IMR-90 (cell line): ENCODE data around the gene SEZ6L. TPM values are rescaled to one million over a fixed set of nuclear protein-coding genes. Genes with fewer than 3 reads are reported as not detected.

Experiments used
- ATAC-seq: fragments of 200-7000 bp; cut with Tn5 transposase; 2 replicates; pipeline ENCODE4 v1.9.1; 2020; ENCODE audit warnings: low read depth, mild to moderate bottlenecking, moderate library complexity
- BruUV-seq: library from RNA; stranded (reverse); fragments of 400-500 nt; replicated peaks from 2 replicates; lab custom pipeline; 2021; lab: Mats Ljungman, UMichigan
- CTCF ChIA-PET: fragments of 300-600 bp; formaldehyde crosslinking; extraction: SDS; loops from one replicate; lab custom pipeline; 2021; ENCODE audit warnings: antibody characterized with exemption; lab: Yijun Ruan, JAX
- POLR2A ChIA-PET: fragments of 300-600 bp; sonication (Branson Sonifier 250); formaldehyde crosslinking; loops from one replicate; lab custom pipeline; 2022; ENCODE audit warnings: antibody characterized with exemption; ENCODE audit not compliant: unreplicated experiment; lab: Charles Lee
- DNase-seq: peaks from one replicate; pipeline ENCODE4 v3.0.0; 2013
- H2AFZ ChIP-seq: replicated peaks from 2 replicates; pipeline ENCODE3; 2013; ENCODE audit warnings: low read length, mild to moderate bottlenecking; ENCODE audit not compliant: poor library complexity
- H2AK5ac ChIP-seq: 2 replicates; pipeline ENCODE4 v1.6.1; 2013; ENCODE audit warnings: low read depth, low read length, inconsistent platforms
- H2AK9ac ChIP-seq: replicated peaks from 2 replicates; pipeline ENCODE3; 2013; ENCODE audit warnings: mild to moderate bottlenecking, low read depth, low read length, moderate library complexity; ENCODE audit not compliant: poor library complexity
- H2BK120ac ChIP-seq: 2 replicates; pipeline ENCODE4 v1.6.1; 2013; ENCODE audit warnings: low read depth, low read length, inconsistent platforms
- H2BK15ac ChIP-seq: 3 replicates; pipeline ENCODE4 v1.6.1; 2013; ENCODE audit warnings: low read depth, low read length, inconsistent platforms
- H2BK20ac ChIP-seq: 2 replicates; pipeline ENCODE4 v1.6.1; 2013; ENCODE audit warnings: low read depth, mild to moderate bottlenecking, inconsistent platforms, low read length, moderate library complexity
- H2BK5ac ChIP-seq: 2 replicates; pipeline ENCODE4 v1.6.1; 2013; ENCODE audit warnings: mild to moderate bottlenecking, low read depth, low read length, inconsistent platforms; ENCODE audit not compliant: poor library complexity, severe bottlenecking
- H3K14ac ChIP-seq: replicated peaks from 2 replicates; pipeline ENCODE4 v1.6.1; 2013; ENCODE audit warnings: low read depth, low read length, inconsistent platforms
- H3K18ac ChIP-seq: 2 replicates; pipeline ENCODE4 v1.6.1; 2013; ENCODE audit warnings: low read depth, low read length, control low read depth
- H3K23ac ChIP-seq: 2 replicates; pipeline ENCODE4 v1.6.1; 2013; ENCODE audit warnings: low read depth, low read length, inconsistent platforms
- H3K27ac ChIP-seq: 2 replicates; pipeline ENCODE4 v1.5.1; 2013; ENCODE audit warnings: mild to moderate bottlenecking, control low read depth, low read length; ENCODE audit not compliant: insufficient read depth
- H3K27me3 ChIP-seq: 2 replicates; pipeline ENCODE4 v1.6.1; 2013; ENCODE audit warnings: low read length; ENCODE audit not compliant: control insufficient read depth, insufficient read depth
- H3K36me3 ChIP-seq: 2 replicates; pipeline ENCODE4 v1.6.1; 2013; ENCODE audit warnings: low read length, mixed read lengths; ENCODE audit not compliant: control insufficient read depth, insufficient read depth
- H3K4ac ChIP-seq: 2 replicates; pipeline ENCODE4 v1.6.1; 2013; ENCODE audit warnings: low read depth, low read length, inconsistent platforms
- H3K4me1 ChIP-seq: 2 replicates; pipeline ENCODE4 v1.6.1; 2013; ENCODE audit warnings: low read length, mixed read lengths; ENCODE audit not compliant: control insufficient read depth, insufficient read depth
- H3K4me2 ChIP-seq: 2 replicates; pipeline ENCODE4 v1.6.1; 2013; ENCODE audit warnings: low read depth, mild to moderate bottlenecking, control low read depth, low read length, moderate library complexity
- H3K4me3 ChIP-seq: 2 replicates; pipeline ENCODE4 v1.5.1; 2013; ENCODE audit warnings: low read depth, mild to moderate bottlenecking, control low read depth, low read length, moderate library complexity; ENCODE audit not compliant: insufficient read depth
- H3K56ac ChIP-seq: 2 replicates; pipeline ENCODE4 v1.6.1; 2013; ENCODE audit warnings: low read length, inconsistent platforms; ENCODE audit not compliant: insufficient read depth; ENCODE audit errors: extremely low read depth
- H3K79me1 ChIP-seq, 2 experiments: 2 replicates each; pipeline ENCODE4 v1.6.1; 2013; ENCODE audit warnings: low read length in 2 of 2, inconsistent platforms in 1 of 2, low read depth in 1 of 2
- H3K9ac ChIP-seq: 2 replicates; pipeline ENCODE4 v1.6.1; 2013; ENCODE audit warnings: low read depth, low read length, control low read depth
- H3K9me1 ChIP-seq: 2 replicates; pipeline ENCODE4 v1.6.1; 2013; ENCODE audit warnings: low read length, inconsistent platforms; ENCODE audit not compliant: insufficient read depth
- H3K9me3 ChIP-seq: 2 replicates; pipeline ENCODE4 v1.6.1; 2013; ENCODE audit warnings: low read length; ENCODE audit not compliant: control insufficient read depth, insufficient read depth
- H4K20me1 ChIP-seq: 2 replicates; pipeline ENCODE4 v1.6.1; 2013; ENCODE audit warnings: low read length, inconsistent platforms; ENCODE audit not compliant: insufficient read depth
- H4K5ac ChIP-seq: 2 replicates; pipeline ENCODE4 v1.6.1; 2013; ENCODE audit warnings: mild to moderate bottlenecking, low read depth, low read length, control low read depth
- H4K8ac ChIP-seq, 2 experiments: 2 replicates each; pipeline ENCODE4 v1.6.1; 2013; ENCODE audit warnings: low read depth in 2 of 2, low read length in 2 of 2, control low read depth in 1 of 2, inconsistent platforms in 1 of 2
- H4K91ac ChIP-seq: 2 replicates; pipeline ENCODE4 v1.6.1; 2013; ENCODE audit warnings: low read depth, low read length, inconsistent platforms; ENCODE audit not compliant: insufficient read depth
- BHLHE40 ChIP-seq: fragments of 150-350 bp; IDR thresholded peaks from 2 replicates; pipeline ENCODE4 v1.6.1; 2016; ENCODE audit warnings: mild to moderate bottlenecking, low read depth, low read length
- CEBPB ChIP-seq: IDR thresholded peaks from 2 replicates; pipeline ENCODE4 v1.6.1; 2012; ENCODE audit warnings: low read depth, low read length, improper control_type of control experiment
- CHD1 ChIP-seq: IDR thresholded peaks from 2 replicates; pipeline ENCODE4 v1.6.1; 2012; ENCODE audit warnings: low read depth, low read length, improper control_type of control experiment
- ELK1 ChIP-seq: fragments of 150-350 bp; IDR thresholded peaks from 2 replicates; pipeline ENCODE4 v1.6.1; 2016; ENCODE audit warnings: low read depth, mild to moderate bottlenecking, low read length, moderate library complexity, borderline replicate concordance
- MAFK ChIP-seq: IDR thresholded peaks from 2 replicates; pipeline ENCODE4 v1.6.1; 2012; ENCODE audit warnings: low read depth, low read length, improper control_type of control experiment
- MAZ ChIP-seq: IDR thresholded peaks from 2 replicates; pipeline ENCODE4 v1.6.1; 2012; ENCODE audit warnings: low read depth, mild to moderate bottlenecking, low read length, improper control_type of control experiment, moderate library complexity, borderline replicate concordance
- MXI1 ChIP-seq: IDR thresholded peaks from 2 replicates; pipeline ENCODE4 v1.6.1; 2012; ENCODE audit warnings: low read depth, mild to moderate bottlenecking, low read length, moderate library complexity, borderline replicate concordance
- NFE2L2 ChIP-seq: fragments of 150-350 bp; IDR thresholded peaks from 2 replicates; pipeline ENCODE4 v1.6.1; 2016; ENCODE audit warnings: low read depth, mild to moderate bottlenecking, low read length
- POLR2A ChIP-seq: IDR thresholded peaks from 2 replicates; pipeline ENCODE4 v1.6.1; 2012; ENCODE audit warnings: mild to moderate bottlenecking, low read depth, low read length
- RCOR1 ChIP-seq: IDR thresholded peaks from 2 replicates; pipeline ENCODE4 v1.6.1; 2012; ENCODE audit warnings: mild to moderate bottlenecking, low read length, improper control_type of control experiment; ENCODE audit not compliant: insufficient replicate concordance
- RFX5 ChIP-seq: IDR thresholded peaks from 2 replicates; pipeline ENCODE4 v1.8.0; 2012; ENCODE audit warnings: low read depth, mild to moderate bottlenecking, low read length, moderate library complexity
- SMC3 ChIP-seq: fragments of 150-350 bp; IDR thresholded peaks from 2 replicates; pipeline ENCODE4 v1.6.1; 2016; ENCODE audit warnings: low read depth, mild to moderate bottlenecking, antibody characterized with exemption, low read length, moderate library complexity
- USF2 ChIP-seq: fragments of 150-350 bp; IDR thresholded peaks from 2 replicates; pipeline ENCODE4 v1.6.1; 2017; ENCODE audit warnings: mild to moderate bottlenecking, antibody characterized with exemption, low read length, low read depth
- WGBS, 2 experiments: methylation state at CpG; one replicate each; pipeline versions ENCODE4 v1.1.5 to v1.1.7; 2013; ENCODE audit warnings: missing lambda C conversion rate in 2 of 2; ENCODE audit not compliant: insufficient read length in 1 of 2; ENCODE audit errors: extremely low coverage in 2 of 2; 5-methylcytosine and 5-hydroxymethylcytosine counted together
- dilution Hi-C: fragments of 300-500 bp; cut with HindIII; formaldehyde crosslinking; loops from one replicate; pipeline ENCODE4 v1.14.3; 2018; ENCODE audit warnings: low sequenced_read_pairs; ENCODE audit not compliant: unreplicated experiment
- in situ Hi-C: fragments of 300-500 bp; cut with MboI; formaldehyde crosslinking; loops from 3 replicates; pipeline ENCODE4 v1.14.3; 2019; ENCODE audit warnings: low sequenced_read_pairs, inconsistent platforms, mixed read lengths
- intact Hi-C: fragments of 100-400 bp; cut with micrococcal nuclease; formaldehyde crosslinking; loops from 2 replicates; pipeline ENCODE4 v1.10.0; 2022
- polyA plus RNA-seq, 3 experiments: library from polyadenylated mRNA; depleted of rRNA; stranded (reverse); fragments of >200 nt; gene quantifications; 2 replicates each; pipeline ENCODE4 v1.2.3, GENCODE V29; 2012; ENCODE audit warnings: low replicate concordance in 1 of 3
- total RNA-seq: library from RNA; depleted of rRNA; stranded (reverse); fragments of >200 nt; gene quantifications from 2 replicates; pipeline ENCODE4 v1.2.3, GENCODE V29; 2012

The SEZ6L gene
- total and polyA plus RNA-seq, 2 of the 4 experiments (the other 2 are of a cell fraction), result not detected

- H3K9ac ChIP-seq, result no peak overlapping the region
- no peak overlapping the region for H3K4me3 ChIP-seq
- no peak overlapping the region for H2AK5ac ChIP-seq
- H3K36me3 ChIP-seq, result no peaks in the 10 kb centered on the region
- DNase-seq (no peak), ATAC-seq (no peak)
- POLR2A ChIA-PET, result no interaction called here
- H3K27me3 ChIP-seq, result peaks cover 14% of the 10 kb centered on the region
- intact Hi-C loops, result no loop called here
- dilution Hi-C loops, result no loop called here
- no peak overlapping the region for H2BK15ac ChIP-seq
- no peak overlapping the region for H3K27ac ChIP-seq
- no peak overlapping the region for H2AK9ac ChIP-seq
- H4K5ac ChIP-seq, result no peak overlapping the region
- H3K9me1 ChIP-seq, result no peaks in the 10 kb centered on the region
- CTCF ChIA-PET, result interaction anchor here (1.2 kb wide), 1 partner anchor 10 kb away, joined by 4 read pairs; no protein-coding TSS in a partner anchor
- no peak overlapping the region for H3K56ac ChIP-seq
- no peak overlapping the region for H2BK20ac ChIP-seq
- in situ Hi-C loops, result no loop called here
- H3K4me1 ChIP-seq, result no peaks in the 10 kb centered on the region
- H3K23ac ChIP-seq, result no peak overlapping the region
- H4K8ac ChIP-seq, result no peak overlapping the region
- no peak overlapping the region for H2BK120ac ChIP-seq
- H3K79me1 ChIP-seq, result no peaks in the 10 kb centered on the region
- no peak overlapping the region for H4K91ac ChIP-seq
- no peak for TF ChIP-seq ELK1
- no peak for TF ChIP-seq USF2
- TF ChIP-seq CEBPB, result no peak
- TF ChIP-seq CHD1, result no peak
- no peak for TF ChIP-seq RCOR1
- no peak for TF ChIP-seq MAZ
- no peak for TF ChIP-seq MAFK
- TF ChIP-seq RFX5, result no peak
- no peak for TF ChIP-seq POLR2A
- TF ChIP-seq MXI1, result no peak
- TF ChIP-seq NFE2L2, result no peak
- TF ChIP-seq SMC3, result no peak
- no peak for TF ChIP-seq BHLHE40
- H3K18ac ChIP-seq, result no peak overlapping the region
- H2BK5ac ChIP-seq, result no peak overlapping the region
- no peak overlapping the region for H2AFZ ChIP-seq
- WGBS, 2 experiments, result 19% methylated on average over 6 of the region's 10 CpGs; no CpG with 5 or more reads in 1 of the 2 experiments
- H4K20me1 ChIP-seq, result no peaks in the 10 kb centered on the region
- H3K9me3 ChIP-seq, result no peaks in the 10 kb centered on the region
- no peak overlapping the region for H3K4me2 ChIP-seq
- no peak overlapping the region for H3K4ac ChIP-seq
- H3K14ac ChIP-seq, result no peak overlapping the region
- BruUV-seq, result no TSS peak
Observed at GRCh38 chr22:26374391-26375026, 205.2 kb downstream of the SEZ6L start.
